GM21737 (cell line): Measurements from ENCODE around the gene KLC1.
"Not testable (repeated sequence)": the region's sequence is repeated elsewhere in the genome, so short reads cannot be mapped to it uniquely, and the experiment has no call there.

Experiments
- ATAC-seq: cut with Tn5 transposase; IDR thresholded peaks from one replicate; pipeline ENCODE4 v1.9.1; 2021; ENCODE audit warnings: mild to moderate bottlenecking, moderate library complexity; ENCODE audit not compliant: unreplicated experiment

KLC1 gene

GRCh38 chr14:103624860-103625259, 4.2 kb upstream of the KLC1 start:
- ATAC-seq = no peak

GRCh38 chr14:103625356-103626095, 3.5 kb upstream of the KLC1 start:
- ATAC-seq = no peak

- ATAC-seq = no peak
Measured at GRCh38 chr14:103626146-103626850, 2.7 kb upstream of the KLC1 start.

- ATAC-seq = no peak
Measured at GRCh38 chr14:103627073-103628025, 1.7 kb upstream of the KLC1 start.

- no peak for ATAC-seq
Measured at GRCh38 chr14:103628221-103628683, 759 bp upstream of the KLC1 start.

GRCh38 chr14:103629503-103630121, 601 bp downstream of the KLC1 start:
- peak; percentile 24 for ATAC-seq

GRCh38 chr14:103630364-103631108, 1.5 kb downstream of the KLC1 start:
- ATAC-seq = no peak

- no peak for ATAC-seq
Measured at GRCh38 chr14:103633391-103633790, 4.4 kb downstream of the KLC1 start.

GRCh38 chr14:103634156-103634555, 5.1 kb downstream of the KLC1 start:
- no peak for ATAC-seq

GRCh38 chr14:103638594-103638993, 9.6 kb downstream of the KLC1 start:
- no peak for ATAC-seq

- no peak for ATAC-seq
Measured at GRCh38 chr14:103641161-103641560, 12.2 kb downstream of the KLC1 start.

GRCh38 chr14:103646189-103646588, 17.2 kb downstream of the KLC1 start:
- no peak for ATAC-seq

- no peak for ATAC-seq
Measured at GRCh38 chr14:103649001-103649400, 20.0 kb downstream of the KLC1 start.

- ATAC-seq = no peak
Measured at GRCh38 chr14:103650213-103650612, 21.2 kb downstream of the KLC1 start.

GRCh38 chr14:103651585-103651984, 22.6 kb downstream of the KLC1 start:
- no peak for ATAC-seq

GRCh38 chr14:103652806-103653205, 23.8 kb downstream of the KLC1 start:
- no peak for ATAC-seq

GRCh38 chr14:103653336-103653735, 24.3 kb downstream of the KLC1 start:
- ATAC-seq = not testable (repeated sequence)

- ATAC-seq = no peak
Measured at GRCh38 chr14:103653805-103654204, 24.8 kb downstream of the KLC1 start.

- ATAC-seq = no peak
Measured at GRCh38 chr14:103654619-103655018, 25.6 kb downstream of the KLC1 start.
